ENCODE results near the gene GPR137B.

Gene GPR137B

GRCh38 chr1:236168716-236169429 lies 26.5 kb downstream of the GPR137B start (continued):
- TF ChIP-seq ZBTB21 (tag by site-specific recombination; IDR thresholded peaks at IDR 0.05): peak; percentile 85
- peak; percentile 61 for TF ChIP-seq ZNF629 (tag by site-specific recombination; IDR thresholded peaks at IDR 0.05)

- H3K9me3 ChIP-seq (ENCODE audit: control insufficient read depth, insufficient read depth, low read depth, low read length): no peaks in the 10 kb centered on the region
- POLR2A ChIA-PET: interaction anchor here (0.7 kb wide), 2 partner anchors 320 to 601 kb away, joined by 3 read pairs; no protein-coding TSS in a partner anchor
- H3K4me1 ChIP-seq (ENCODE audit: control insufficient read depth, insufficient read depth, low read length): no peaks in the 10 kb centered on the region
- 0 out of 2 replicates have a peak, but pooled peaks have one; percentile 41 for TF ChIP-seq PRDM6 (tag by site-specific recombination; IDR thresholded peaks at IDR 0.05)
- no peak for TF ChIP-seq GLIS1 (tag by site-specific recombination; IDR thresholded peaks at IDR 0.05)
- no peak overlapping the region for H3K4me3 ChIP-seq (ENCODE audit: low read depth, low read length)
- CTCF ChIA-PET: interaction anchor here (0.5 to 0.6 kb wide), 3 partner anchors 17 to 1459 kb away, joined by 3 to 5 read pairs (median 4); no protein-coding TSS in a partner anchor
- peaks cover 6 to 7% of the 10 kb centered on the region in 2 experiments; a peak in 2 of 3 replicates for H3K36me3 ChIP-seq (ENCODE audit: control insufficient read depth in 2 of 2, insufficient read depth in 1 of 2, low read length in 2 of 2)
- H3K27ac ChIP-seq (ENCODE audit: extremely low read depth, low read depth, low read length): no peak overlapping the region
Measured at GRCh38 chr1:236172041-236172579, 29.8 kb downstream of the GPR137B start.

- Histone ChIP-seq H3K36me3 (ENCODE audit: control insufficient read depth in 2 of 2, insufficient read depth in 1 of 2, low read length in 2 of 2) (peaks cover 6 to 8% of the 10 kb centered on the region in 2 experiments; a peak in 2 of 3 replicates), H3K9me3 (ENCODE audit: control insufficient read depth, insufficient read depth, low read depth, low read length) (no peaks in the 10 kb centered on the region), H3K27ac (ENCODE audit: extremely low read depth, low read depth, low read length) (no peak overlapping the region), H3K4me1 (ENCODE audit: control insufficient read depth, insufficient read depth, low read length) (no peaks in the 10 kb centered on the region), H3K4me3 (ENCODE audit: low read depth, low read length) (no peak overlapping the region)
- POLR2A ChIA-PET: interaction anchor here (0.7 kb wide), 1 partner anchor 319 kb away, joined by 3 read pairs; no protein-coding TSS in a partner anchor
- CTCF ChIA-PET: interaction anchor here (0.7 kb wide), 1 partner anchor 279 kb away, joined by 3 read pairs; no protein-coding TSS in a partner anchor
- TF ChIP-seq ZNF610 (tag by site-specific recombination; IDR thresholded peaks at IDR 0.05; ENCODE audit: borderline replicate concordance) (no peak), PRDM1 (tag by site-specific recombination; IDR thresholded peaks at IDR 0.05) (peak; percentile 82), ZNF514 (tag by site-specific recombination; IDR thresholded peaks at IDR 0.05) (0 out of 2 replicates have a peak, but pooled peaks have one; percentile 38), ZNF366 (tag by site-specific recombination; conservative IDR thresholded peaks at IDR 0.05) (peak; percentile 92), ZNF837 (tag by site-specific recombination; IDR thresholded peaks at IDR 0.05) (no peak)
Measured at GRCh38 chr1:236173174-236173767, 30.9 kb downstream of the GPR137B start.

- H3K4me1 ChIP-seq (ENCODE audit: control insufficient read depth, insufficient read depth, low read length): no peaks in the 10 kb centered on the region
- POLR2A ChIA-PET: no interaction called here
Measured at GRCh38 chr1:236175642-236176336, 33.5 kb downstream of the GPR137B start.

More at GRCh38 chr1:236175642-236176336, 33.5 kb downstream of the GPR137B start:
- CTCF ChIA-PET: interaction anchor here (1.1 to 1.4 kb wide), 3 partner anchors 51 to 72 kb away, joined by 3 to 4 read pairs (median 4); no protein-coding TSS in a partner anchor
- no peaks in the 10 kb centered on the region for H3K9me3 ChIP-seq (ENCODE audit: control insufficient read depth, insufficient read depth, low read depth, low read length)
- peaks cover 14% of the 10 kb centered on the region in 2 experiments for H3K36me3 ChIP-seq (ENCODE audit: control insufficient read depth in 2 of 2, insufficient read depth in 1 of 2, low read length in 2 of 2)
- H3K4me3 ChIP-seq (ENCODE audit: low read depth, low read length): no peak overlapping the region
- H3K27ac ChIP-seq (ENCODE audit: extremely low read depth, low read depth, low read length): no peak overlapping the region
- TF ChIP-seq ZSCAN23 (tag by site-specific recombination; IDR thresholded peaks at IDR 0.05) (no peak), ZNF324 (tag by site-specific recombination; IDR thresholded peaks at IDR 0.05) (no peak), ZNF404 (tag by site-specific recombination; IDR thresholded peaks at IDR 0.05) (no peak), ZNF138 (tag by site-specific recombination; IDR thresholded peaks at IDR 0.05; ENCODE audit: borderline replicate concordance) (no peak), ZNF174 (tag by site-specific recombination; IDR thresholded peaks at IDR 0.05) (no peak), ZNF239 (tag by site-specific recombination; IDR thresholded peaks at IDR 0.05) (no peak), EGR2 (tag by site-specific recombination; IDR thresholded peaks at IDR 0.05; ENCODE audit: low read depth) (no peak), ZNF391 (tag by site-specific recombination; IDR thresholded peaks at IDR 0.05; ENCODE audit: borderline replicate concordance, low read depth) (no peak), ZNF394 (tag by site-specific recombination; IDR thresholded peaks at IDR 0.05; ENCODE audit: borderline replicate concordance) (no peak), ZNF548 (tag by site-specific recombination; IDR thresholded peaks at IDR 0.05) (no peak), ZNF335 (tag by site-specific recombination; conservative IDR thresholded peaks at IDR 0.05) (no peak), ZNF350 (tag by site-specific recombination; IDR thresholded peaks at IDR 0.05) (no peak)
